H7 (cell line): ENCODE results near the gene FAM20A. TPM values are rescaled to one million over a fixed set of nuclear protein-coding genes. Genes with fewer than 3 reads are reported as not detected.
A peak's percentile ranks its signal among the peaks of the same experiment; 100 is the strongest.
"Not testable (repeated sequence)": the region's sequence is repeated elsewhere in the genome, so short reads cannot be mapped to it uniquely, and the experiment has no call there.

ENCODE experiments used
- DNase-seq: peaks from one replicate; pipeline ENCODE4 v3.0.0; 2012
- H3K27me3 ChIP-seq: 2 replicates; pipeline ENCODE4 v1.6.0; 2011; ENCODE audit warnings: mild to moderate bottlenecking, low read length; ENCODE audit not compliant: control insufficient read depth, insufficient read depth
- H3K36me3 ChIP-seq: replicated peaks from 2 replicates; pipeline ENCODE4 v1.5.1; 2011; ENCODE audit warnings: low read length; ENCODE audit not compliant: control insufficient read depth, insufficient read depth
- H3K4me3 ChIP-seq: 2 replicates; pipeline ENCODE4 v1.5.1; 2011; ENCODE audit warnings: low read depth, mild to moderate bottlenecking, control low read depth, low read length, moderate library complexity; ENCODE audit not compliant: insufficient read depth
- total RNA-seq: library from RNA; depleted of rRNA; stranded (reverse); fragments of >200 nt; shearing (Covaris generic); gene quantifications from 2 replicates; pipeline ENCODE4 v1.2.3, GENCODE V29; 2014

FAM20A gene
- total RNA-seq, 1 experiment from 2014 or later = 20.5 TPM

DNA sequence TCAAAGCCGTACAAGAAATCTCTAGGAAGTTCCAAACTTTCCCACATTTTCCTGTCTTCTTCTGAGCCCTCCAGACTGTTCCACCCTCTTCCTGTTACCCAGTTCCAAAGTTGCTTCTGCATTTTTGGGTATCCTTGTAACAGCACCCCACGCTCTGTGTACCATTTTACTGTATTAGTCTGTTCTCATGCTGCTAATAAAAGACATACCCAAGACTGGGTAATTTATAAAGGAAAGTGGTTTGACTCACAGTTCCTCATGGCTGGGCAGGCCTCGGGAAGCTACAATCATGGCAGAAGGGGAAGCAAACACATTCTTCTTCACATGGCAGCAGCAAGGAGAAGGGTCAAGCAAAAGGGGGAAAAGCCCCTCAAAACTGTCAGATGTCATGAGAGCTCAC is 82.1 kb downstream of the FAM20A start:
- not testable (repeated sequence) for H3K4me3 ChIP-seq, DNase-seq, H3K27me3 ChIP-seq
- H3K36me3 ChIP-seq = peaks cover 26% of the 10 kb centered on the region

DNA sequence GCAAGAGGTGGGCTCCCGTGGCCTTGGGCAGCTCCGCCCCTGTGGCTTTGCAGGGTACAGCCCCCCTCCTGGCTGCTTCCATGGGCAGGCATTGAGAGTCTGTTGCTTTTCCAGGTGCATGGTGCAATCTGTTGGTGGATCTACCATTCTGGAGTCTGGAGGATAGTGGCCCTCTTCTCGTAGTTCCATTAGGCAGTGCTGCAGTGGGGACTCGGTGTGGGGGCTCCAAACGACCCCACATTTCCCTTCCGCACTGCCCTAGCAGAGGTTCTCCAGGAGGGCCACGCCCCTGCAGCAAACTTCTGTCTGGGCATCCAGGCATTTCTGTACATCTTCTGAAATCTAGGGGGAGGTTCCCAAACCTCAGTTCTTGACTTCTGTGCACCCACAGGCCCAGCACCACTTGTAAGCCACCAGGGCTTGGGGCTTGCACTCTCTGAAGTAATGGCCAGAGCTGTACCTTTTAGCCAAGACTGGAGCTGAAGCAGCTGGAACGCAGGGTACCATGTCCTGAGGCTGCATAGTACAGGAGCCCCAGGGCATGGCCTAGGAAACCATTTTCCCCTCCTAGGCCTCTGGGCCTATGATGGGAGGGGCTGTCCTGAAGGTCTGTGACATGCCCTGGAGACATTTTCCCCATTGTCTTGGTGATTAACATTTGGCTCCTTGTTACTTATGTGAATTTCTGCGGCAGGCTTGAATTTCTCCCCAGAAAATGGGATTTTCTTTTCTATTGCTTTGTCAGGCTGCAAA is 82.9 kb downstream of the FAM20A start:
- Histone ChIP-seq H3K4me3 (no peak overlapping the region), H3K36me3 (peaks cover 22% of the 10 kb centered on the region), H3K27me3 (no peaks in the 10 kb centered on the region)
- no peak for DNase-seq

DNA sequence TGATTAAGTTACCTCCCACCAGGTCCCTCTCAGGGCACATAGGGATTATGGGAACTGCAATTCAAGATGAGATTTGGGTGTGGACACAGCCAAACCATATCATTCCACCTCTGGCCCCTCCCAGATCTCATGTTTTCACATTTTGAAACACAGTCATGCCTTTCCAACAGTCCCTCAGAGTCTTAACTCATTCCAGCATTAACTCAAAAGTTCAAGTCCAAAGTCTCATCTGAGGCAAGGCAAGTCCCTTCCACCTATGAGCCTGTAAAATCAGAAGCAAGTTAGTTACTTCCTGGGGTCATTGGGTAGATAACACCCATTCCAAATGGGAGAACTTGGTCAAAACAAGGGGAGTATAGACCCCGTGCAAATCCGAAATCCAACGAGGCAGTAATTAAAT is 83.6 kb downstream of the FAM20A start:
- not testable (repeated sequence) for DNase-seq, H3K4me3 ChIP-seq, H3K27me3 ChIP-seq
- peaks cover 22% of the 10 kb centered on the region for H3K36me3 ChIP-seq

DNA sequence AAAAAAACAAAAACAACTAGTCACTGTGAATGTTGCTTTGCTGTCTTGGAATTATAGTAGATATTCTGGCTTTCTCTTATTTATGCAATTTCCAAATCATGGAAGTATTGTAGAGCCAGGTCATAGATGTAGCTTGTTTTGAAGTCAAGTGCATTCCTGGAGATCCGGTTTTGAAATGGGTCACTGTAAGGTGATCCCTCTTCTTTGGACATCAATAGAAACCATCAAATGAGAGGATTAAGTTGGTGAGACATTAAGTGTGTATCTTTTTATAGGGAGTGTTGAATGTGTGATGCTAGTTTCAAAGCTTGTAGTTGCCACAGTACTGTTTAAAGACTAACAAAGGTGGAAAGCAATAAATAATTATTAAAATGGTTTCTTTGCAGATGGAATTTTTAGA is 84.4 kb downstream of the FAM20A start:
- no peak overlapping the region for H3K4me3 ChIP-seq
- H3K27me3 ChIP-seq = no peaks in the 10 kb centered on the region
- no peak for DNase-seq
- H3K36me3 ChIP-seq = peaks cover 22% of the 10 kb centered on the region

DNA sequence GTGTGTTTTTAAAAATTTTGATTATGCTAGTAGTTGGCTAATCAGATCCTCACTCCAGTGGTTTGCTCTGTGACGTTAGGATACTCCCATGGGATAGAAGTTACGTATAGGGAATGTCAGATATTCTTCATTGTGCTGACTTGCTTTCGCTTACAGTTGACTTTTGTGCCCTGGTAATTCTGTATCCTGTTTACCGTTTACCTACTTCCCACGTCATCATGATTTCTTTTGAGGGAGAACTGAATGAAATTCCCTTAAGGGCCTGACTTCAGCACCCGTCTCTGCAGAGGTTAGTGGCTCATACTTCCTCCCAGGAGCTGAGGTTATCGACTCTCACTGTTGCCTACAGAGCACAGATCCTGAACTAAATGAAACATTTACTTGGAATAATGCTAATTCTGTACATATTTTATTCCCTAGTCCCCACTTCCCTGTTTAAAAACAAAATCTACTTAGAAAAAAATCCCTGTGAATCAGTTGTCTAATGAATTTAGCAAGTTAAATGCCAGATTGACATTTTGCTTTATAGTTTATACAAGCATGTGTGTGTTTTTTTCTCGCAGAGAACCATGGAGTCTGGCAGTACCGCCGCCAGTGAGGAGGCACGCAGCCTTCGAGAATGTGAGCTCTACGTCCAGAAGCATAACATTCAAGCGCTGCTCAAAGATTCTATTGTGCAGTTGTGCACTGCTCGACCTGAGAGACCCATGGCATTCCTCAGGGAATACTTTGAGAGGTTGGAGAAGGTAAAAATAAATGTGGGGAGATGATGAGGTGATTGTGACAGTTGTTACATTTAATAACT is 86.1 kb downstream of the FAM20A start:
- no peak for DNase-seq
- no peaks in the 10 kb centered on the region for H3K27me3 ChIP-seq
- peaks cover 22% of the 10 kb centered on the region for H3K36me3 ChIP-seq
- H3K4me3 ChIP-seq = no peak overlapping the region

DNA sequence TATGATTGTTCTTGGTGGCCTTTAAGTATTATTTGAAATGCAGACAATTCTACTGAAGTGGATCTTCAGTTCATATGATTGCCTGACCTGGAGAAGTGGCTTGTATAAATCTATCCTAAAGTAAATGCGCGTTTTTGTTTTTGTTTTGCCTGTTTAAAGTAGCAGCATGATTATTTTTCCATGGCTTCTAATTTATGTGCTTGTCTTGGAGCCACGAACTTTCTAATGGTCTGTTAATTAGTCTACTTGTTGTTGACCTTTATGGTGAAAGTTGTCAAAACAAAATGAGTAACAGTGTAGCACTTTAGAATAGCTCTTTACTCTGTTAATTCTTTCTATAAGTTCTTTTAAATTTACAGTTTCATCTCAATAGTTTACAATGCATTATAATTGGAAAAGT is 87.2 kb downstream of the FAM20A start:
- no peak for DNase-seq
- Histone ChIP-seq H3K36me3 (peaks cover 22% of the 10 kb centered on the region), H3K27me3 (no peaks in the 10 kb centered on the region), H3K4me3 (peak overlapping the region; percentile 84; the same call in 1 of the 2 replicates)

DNA sequence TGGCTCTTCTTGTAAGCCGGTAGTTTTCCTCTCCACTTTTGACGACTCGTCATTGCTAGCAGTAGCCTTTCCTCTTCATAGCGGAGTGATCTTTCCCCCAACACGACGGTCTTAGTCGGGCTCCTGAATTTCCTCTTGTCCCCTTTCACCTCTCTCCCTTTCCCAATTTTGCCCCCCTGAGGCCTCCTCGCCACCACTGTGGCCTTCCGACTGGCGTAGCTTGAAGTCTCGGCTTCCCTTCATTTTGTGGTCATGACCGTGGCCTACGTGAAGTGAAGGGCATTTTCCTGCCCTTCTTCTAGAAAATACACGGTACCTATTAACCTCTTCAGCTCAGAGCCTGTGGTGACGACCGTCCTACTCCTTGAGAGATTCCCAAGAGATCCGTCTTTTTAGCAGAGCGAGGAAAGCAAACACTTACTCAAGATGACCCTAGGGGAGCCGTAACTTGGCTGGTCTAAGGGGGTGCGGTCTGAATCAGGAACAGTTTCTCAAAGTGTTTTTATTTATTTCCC is 88.2 kb downstream of the FAM20A start:
- peak; percentile 55 for DNase-seq
- Histone ChIP-seq H3K36me3 (peaks cover 20% of the 10 kb centered on the region), H3K4me3 (peak overlapping the region; percentile 84), H3K27me3 (no peaks in the 10 kb centered on the region)

DNA sequence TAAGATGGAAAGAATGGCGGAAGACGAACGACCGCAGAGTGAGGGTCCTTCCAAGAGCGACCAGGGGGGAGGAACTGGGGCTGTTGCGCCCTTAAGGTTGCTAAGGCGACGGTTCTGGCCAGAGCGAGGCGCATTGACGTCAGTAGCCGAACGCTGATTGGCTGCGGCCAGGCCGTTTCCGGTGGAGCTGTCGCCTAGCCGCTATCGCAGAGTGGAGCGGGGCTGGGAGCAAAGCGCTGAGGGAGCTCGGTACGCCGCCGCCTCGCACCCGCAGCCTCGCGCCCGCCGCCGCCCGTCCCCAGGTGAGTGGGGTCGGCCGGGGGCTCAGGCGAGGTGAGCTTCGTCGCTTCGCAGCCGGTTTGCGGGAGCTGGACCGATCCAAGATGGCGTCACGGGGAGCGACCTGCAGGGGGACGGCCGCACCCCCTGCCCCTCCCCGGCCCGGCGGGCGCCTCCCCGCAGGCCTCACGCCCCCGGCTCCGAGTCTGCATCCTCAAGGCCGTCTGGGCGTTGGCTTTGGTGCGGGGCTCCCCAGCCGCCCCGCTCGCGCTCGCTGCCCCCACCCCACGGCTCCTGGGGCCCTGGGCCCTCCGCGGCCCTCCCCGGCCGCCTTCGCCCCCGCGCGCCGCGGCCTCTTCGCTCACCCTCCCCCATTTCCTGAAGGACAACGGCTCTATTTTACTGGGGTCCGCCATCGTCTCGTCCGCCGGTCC is 88.8 kb downstream of the FAM20A start, which contains the start of gene PRKAR1A:
TSS of gene PRKAR1A (plus strand) at position 184 of the 713 bp plus-strand sequence. CDS start 2,970 bp downstream, outside the sequence.
- no peaks in the 10 kb centered on the region for H3K27me3 ChIP-seq
- peak within 1 kb of the TSS; percentile 84 for H3K4me3 ChIP-seq
- peaks cover 15% of the 10 kb centered on the region for H3K36me3 ChIP-seq
- DNase-seq = peak; percentile 94

DNA sequence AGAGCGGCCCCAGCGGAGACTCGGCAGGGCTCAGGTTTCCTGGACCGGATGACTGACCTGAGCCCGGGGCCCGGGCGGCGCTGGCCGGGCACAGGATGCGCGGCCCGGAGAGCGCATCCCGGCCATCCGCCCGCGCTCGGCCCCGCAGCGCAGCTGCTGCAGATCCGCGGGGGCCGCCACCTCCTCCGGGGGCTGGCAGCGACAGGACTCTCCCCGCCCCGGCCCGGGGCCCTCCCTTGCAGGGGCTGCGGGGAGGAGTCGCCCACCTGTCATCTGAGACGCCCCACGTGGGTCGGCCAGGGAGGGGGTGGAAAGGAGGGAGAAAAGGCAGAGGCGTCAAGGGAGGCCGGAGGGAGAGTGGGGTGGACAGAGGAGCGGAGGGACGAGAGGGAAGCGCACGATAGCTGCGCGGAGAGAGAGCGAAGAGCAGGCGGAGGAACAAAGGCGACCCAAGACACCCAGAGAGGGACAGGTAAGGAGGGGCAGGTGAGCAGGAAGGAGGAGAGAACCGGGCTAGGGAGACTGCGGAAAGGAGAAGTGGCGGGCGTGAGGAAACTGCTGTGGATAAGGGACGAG is 89.4 kb downstream of the FAM20A start:
- DNase-seq = peak; percentile 87
- peaks cover 9% of the 10 kb centered on the region for H3K36me3 ChIP-seq
- H3K4me3 ChIP-seq = peak overlapping the region; percentile 84
- H3K27me3 ChIP-seq = no peaks in the 10 kb centered on the region

DNA sequence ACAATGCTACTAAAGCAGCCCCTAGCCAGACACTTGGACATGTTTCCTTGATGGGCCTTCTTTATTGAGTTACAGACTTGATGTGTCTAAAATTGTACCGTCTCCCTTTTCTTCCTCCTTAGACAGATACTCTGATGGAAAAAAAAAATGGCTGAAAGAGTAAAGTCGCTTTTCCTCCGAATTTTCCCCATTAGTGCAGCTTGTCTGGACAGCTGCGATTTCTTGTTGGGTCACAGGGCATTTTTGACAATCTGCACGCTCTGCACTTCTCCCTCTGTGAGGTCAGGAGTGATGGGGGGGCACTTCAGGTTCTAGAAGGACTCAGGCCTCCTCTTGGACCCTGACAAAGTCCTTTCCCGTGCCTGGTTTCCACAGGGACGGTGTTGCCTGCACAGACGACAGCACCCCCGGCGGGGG is 89.9 kb downstream of the FAM20A start:
- peak overlapping the region; percentile 84 for H3K4me3 ChIP-seq
- peaks cover 6% of the 10 kb centered on the region for H3K36me3 ChIP-seq
- no peaks in the 10 kb centered on the region for H3K27me3 ChIP-seq
- DNase-seq = no peak

DNA sequence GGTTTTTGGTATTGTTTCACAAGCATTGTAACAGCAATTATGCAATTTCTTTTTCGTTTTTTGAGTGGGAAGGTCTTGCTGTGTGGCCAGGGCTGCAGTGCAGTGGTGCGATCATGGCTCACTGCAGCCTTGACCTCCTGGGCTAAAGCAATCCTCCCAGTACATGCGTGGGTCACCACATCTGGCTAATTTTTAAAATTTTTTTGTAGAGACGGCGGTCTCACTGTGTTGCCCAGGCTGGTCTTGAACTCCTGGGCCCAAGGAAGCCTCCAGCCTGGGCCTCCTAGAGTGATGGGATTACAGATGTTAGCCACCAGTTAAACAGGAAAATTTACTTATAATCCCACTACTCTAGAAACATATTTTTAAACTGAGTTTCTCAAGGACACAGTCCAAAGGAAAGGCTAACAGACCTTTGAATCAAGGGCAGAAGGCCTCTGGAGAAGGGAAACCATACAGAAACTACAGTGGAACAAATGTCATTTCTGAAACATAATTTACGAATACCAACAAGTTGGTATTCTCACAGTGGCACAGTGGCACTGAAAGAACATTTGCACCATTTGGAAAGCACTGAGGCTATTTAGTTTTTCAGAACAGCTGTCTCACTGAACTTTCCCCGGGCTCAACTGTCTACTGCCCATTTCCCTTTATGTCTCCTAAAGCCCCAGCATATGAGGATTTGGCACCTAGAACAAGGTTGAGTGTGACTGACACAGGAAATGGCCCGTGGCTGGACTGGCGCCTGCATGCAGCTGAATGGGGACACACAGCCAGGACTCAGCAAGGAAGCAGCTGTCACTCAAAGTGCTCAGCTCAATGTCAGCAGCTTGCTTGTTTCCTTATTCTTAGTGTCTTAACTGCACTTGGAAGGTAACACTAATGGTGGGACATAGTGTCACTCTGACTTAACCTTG is 91.8 kb downstream of the FAM20A start:
- H3K36me3 ChIP-seq = no peaks in the 10 kb centered on the region
- no peaks in the 10 kb centered on the region for H3K27me3 ChIP-seq
- no peak for DNase-seq
- no peak overlapping the region for H3K4me3 ChIP-seq

DNA sequence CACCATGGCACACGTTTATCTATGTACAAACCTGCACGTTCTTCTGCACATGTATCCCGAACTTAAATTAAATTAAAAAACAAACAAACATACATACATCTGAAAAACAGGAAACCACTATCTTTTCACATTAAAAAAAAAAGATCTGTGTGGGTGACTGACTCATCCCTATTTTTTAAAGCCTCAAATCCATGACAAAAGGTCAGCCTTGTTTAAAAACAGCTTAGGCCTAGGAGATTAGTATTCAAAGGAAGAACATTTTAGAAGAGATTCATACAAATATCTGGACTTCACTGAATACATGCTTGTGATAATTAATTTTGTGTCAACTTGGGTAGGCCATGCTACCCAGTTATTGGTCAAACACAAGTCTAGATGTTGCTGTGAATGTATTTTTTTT is 93.6 kb downstream of the FAM20A start:
- Histone ChIP-seq H3K36me3 (no peaks in the 10 kb centered on the region), H3K4me3 (no peak overlapping the region), H3K27me3 (no peaks in the 10 kb centered on the region)
- DNase-seq = no peak

DNA sequence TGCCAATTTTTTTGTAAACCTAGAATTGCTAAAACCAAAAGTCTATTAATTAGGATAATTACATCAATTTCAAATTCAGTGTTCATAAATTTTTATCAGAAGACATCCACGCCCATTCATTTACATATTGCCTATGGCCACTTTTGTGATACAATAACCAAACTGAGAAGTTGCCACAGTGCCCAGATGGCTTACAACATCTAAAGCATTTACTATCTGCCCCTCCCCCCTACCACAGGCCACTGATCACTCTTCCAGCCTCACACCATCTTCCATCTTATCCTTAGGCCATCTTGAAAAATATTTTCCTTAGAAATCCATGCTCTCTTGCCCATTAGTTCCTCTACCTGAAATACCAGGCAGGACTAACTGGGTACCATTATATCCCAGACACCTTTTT is 95.2 kb downstream of the FAM20A start:
- no peaks in the 10 kb centered on the region for H3K36me3 ChIP-seq
- no peaks in the 10 kb centered on the region for H3K27me3 ChIP-seq
- no peak for DNase-seq
- H3K4me3 ChIP-seq = no peak overlapping the region
